Measurements from ENCODE around the gene PRKCD. TPM values are rescaled to one million over a fixed set of nuclear protein-coding genes. Genes with fewer than 3 reads are reported as not detected.

The PRKCD gene
- total and polyA plus RNA-seq, 9 of the 15 experiments (the other 6 are each of a cell fraction or from before 2014, with no cell fraction given), result 2.5 to 19.5 (median 6.1) TPM

DNA sequence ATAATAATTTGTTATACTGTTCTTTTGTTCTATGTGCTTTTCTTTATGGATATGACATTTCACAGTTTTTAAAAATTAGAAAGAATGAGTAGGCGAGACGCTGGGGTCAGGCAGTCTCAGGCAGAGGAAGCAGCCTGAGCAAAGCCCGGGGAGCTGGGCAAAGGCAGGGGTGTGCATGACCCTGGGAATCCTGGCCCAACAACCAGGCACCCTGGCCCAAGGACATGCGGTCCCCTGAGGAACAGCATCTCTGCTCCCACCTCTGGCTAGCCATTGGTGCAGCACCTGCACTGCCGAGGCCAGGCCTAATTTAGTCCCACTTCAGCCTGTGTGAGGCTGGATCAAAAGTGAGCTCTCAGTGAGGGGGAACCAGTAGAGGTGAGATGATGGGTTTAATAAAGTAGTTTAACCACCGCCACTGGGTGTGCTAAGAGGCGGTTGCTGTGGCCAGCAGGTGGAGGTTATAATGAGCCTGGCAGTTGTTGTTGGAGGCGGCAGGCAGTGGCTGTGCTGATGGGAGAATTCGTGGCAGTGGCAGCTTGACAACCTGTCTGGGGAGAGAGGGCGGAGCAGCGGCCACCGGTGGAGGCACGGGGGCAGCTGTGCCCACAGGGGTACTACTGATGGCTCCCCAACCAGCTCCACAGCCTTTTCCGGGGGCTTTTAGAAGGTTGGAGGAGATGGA lies 41.5 kb downstream of the PRKCD start:
- Histone ChIP-seq H3K27ac (ENCODE audit: extremely low read depth, low read depth, low read length) (no peak overlapping the region), H4K20me1 (replicated peaks; ENCODE audit: control insufficient read depth, insufficient read depth, low read length) (no peaks in the 10 kb centered on the region), H3K4me1 (replicated peaks in 1 of 2; ENCODE audit: control insufficient read depth in 2 of 2, insufficient read depth in 2 of 2, low read length in 2 of 2) (no peaks in the 10 kb centered on the region; a peak in 2 of 5 replicates), H3K36me3 (ENCODE audit: control insufficient read depth, insufficient read depth, low read length) (0 out of 3 replicates have a peak, but pooled peaks cover 2% of the 10 kb centered on the region), H3K79me2 (ENCODE audit: control insufficient read depth, insufficient read depth, low read length) (no peaks in the 10 kb centered on the region), H3K4me2 (ENCODE audit: insufficient read depth, low read length) (no peak overlapping the region), H3K9me1 (ENCODE audit: control insufficient read depth, insufficient read depth, low read length) (no peaks in the 10 kb centered on the region), H3K9me3 (replicated peaks; ENCODE audit: control insufficient read depth, insufficient read depth, low read depth, low read length) (no peaks in the 10 kb centered on the region), H2AFZ (ENCODE audit: low read depth, low read length) (no peak overlapping the region), H3K27me3 (ENCODE audit: control insufficient read depth in 2 of 2, insufficient read depth in 2 of 2, low read length in 2 of 2) (no peaks in the 10 kb centered on the region), H3K9ac (ENCODE audit: insufficient read depth in 1 of 2, low read depth in 2 of 2, low read length in 2 of 2) (no peak overlapping the region), H3K4me3 (no peak overlapping the region)
- 70% methylated on average over 13 of the region's 14 CpGs for WGBS (ENCODE audit: insufficient coverage, low coverage, missing lambda C conversion rate)
- no TSS peak for BruUV-seq (replicated peaks)
- ChIA-PET CTCF (ENCODE audit: low intra/inter-chr PET ratio) (no interaction called here), POLR2A (no interaction called here)
- ATAC-seq, result no peak
- no peak for DNase-seq (ENCODE audit: extremely low read depth in 1 of 4, low spot score in 3 of 4)
- intact Hi-C loops (cut with micrococcal nuclease) (no loop called here), in situ Hi-C loops (cut with MboI) (no loop called here)
- TF ChIP-seq, protein P1, sequence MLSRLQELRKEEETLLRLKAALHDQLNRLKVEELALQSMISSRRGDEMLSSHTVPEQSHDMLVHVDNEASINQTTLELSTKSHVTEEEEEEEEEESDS (CRISPR knock-in tag; IDR thresholded peaks at IDR 0.05), result no peak
- FAIRE-seq, result no peak

- no peaks in the 10 kb centered on the region for H3K27me3 ChIP-seq (ENCODE audit: control insufficient read depth in 2 of 2, insufficient read depth in 2 of 2, low read length in 2 of 2)
- in situ Hi-C loops (cut with MboI) (no loop called here), intact Hi-C loops (cut with micrococcal nuclease) (no loop called here)
- H3K9ac ChIP-seq (ENCODE audit: insufficient read depth in 1 of 2, low read depth in 2 of 2, low read length in 2 of 2), result no peak overlapping the region
- H3K9me3 ChIP-seq (replicated peaks; ENCODE audit: control insufficient read depth, insufficient read depth, low read depth, low read length), result no peaks in the 10 kb centered on the region; the same call in 1 of the 2 replicates
- POLR2A ChIA-PET, result interaction anchor here (0.6 to 0.7 kb wide), 3 partner anchors 12 to 462 kb away, joined by 3 read pairs; no protein-coding TSS in a partner anchor
- no peak overlapping the region for H3K27ac ChIP-seq (ENCODE audit: extremely low read depth, low read depth, low read length)
- H2AFZ ChIP-seq (ENCODE audit: low read depth, low read length), result no peak overlapping the region
- no peaks in the 10 kb centered on the region for H3K9me1 ChIP-seq (ENCODE audit: control insufficient read depth, insufficient read depth, low read length)
- CTCF ChIA-PET (ENCODE audit: low intra/inter-chr PET ratio), result no interaction called here
- no peaks in the 10 kb centered on the region for H3K79me2 ChIP-seq (ENCODE audit: control insufficient read depth, insufficient read depth, low read length)
- BruUV-seq (replicated peaks), result no TSS peak
- 50% methylated on average over 9 of the region's 9 CpGs for WGBS (ENCODE audit: insufficient coverage, low coverage, missing lambda C conversion rate)
- FAIRE-seq, result no peak
- ATAC-seq, result no peak
- H3K4me2 ChIP-seq (ENCODE audit: insufficient read depth, low read length), result no peak overlapping the region
- H4K20me1 ChIP-seq (replicated peaks; ENCODE audit: control insufficient read depth, insufficient read depth, low read length), result no peaks in the 10 kb centered on the region
- no peak overlapping the region for H3K4me3 ChIP-seq
- H3K4me1 ChIP-seq (replicated peaks in 1 of 2; ENCODE audit: control insufficient read depth in 2 of 2, insufficient read depth in 2 of 2, low read length in 2 of 2), result no peaks in the 10 kb centered on the region
- DNase-seq (ENCODE audit: extremely low read depth in 1 of 4, low spot score in 3 of 4), result no peak
- TF ChIP-seq, protein P2, sequence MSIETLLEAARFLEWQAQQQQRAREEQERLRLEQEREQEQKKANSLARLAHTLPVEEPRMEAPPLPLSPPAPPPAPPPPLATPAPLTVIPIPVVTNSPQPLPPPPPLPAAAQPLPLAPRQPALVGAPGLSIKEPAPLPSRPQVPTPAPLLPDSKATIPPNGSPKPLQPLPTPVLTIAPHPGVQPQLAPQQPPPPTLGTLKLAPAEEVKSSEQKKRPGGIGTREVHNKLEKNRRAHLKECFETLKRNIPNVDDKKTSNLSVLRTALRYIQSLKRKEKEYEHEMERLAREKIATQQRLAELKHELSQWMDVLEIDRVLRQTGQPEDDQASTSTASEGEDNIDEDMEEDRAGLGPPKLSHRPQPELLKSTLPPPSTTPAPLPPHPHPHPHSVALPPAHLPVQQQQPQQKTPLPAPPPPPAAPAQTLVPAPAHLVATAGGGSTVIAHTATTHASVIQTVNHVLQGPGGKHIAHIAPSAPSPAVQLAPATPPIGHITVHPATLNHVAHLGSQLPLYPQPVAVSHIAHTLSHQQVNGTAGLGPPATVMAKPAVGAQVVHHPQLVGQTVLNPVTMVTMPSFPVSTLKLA (conservative IDR thresholded peaks at IDR 0.05), result no peak
- no peak for TF ChIP-seq MXI1 (IDR thresholded peaks at IDR 0.05; ENCODE audit: low read depth, low read length)
- TF ChIP-seq TCF7L2 (IDR thresholded peaks at IDR 0.05; ENCODE audit: low read depth, low read length), result no peak
- TF ChIP-seq MTA3 (IDR thresholded peaks at IDR 0.05; ENCODE audit: borderline replicate concordance), result no peak
- no peak for TF ChIP-seq RFX7 (CRISPR knock-in tag; IDR thresholded peaks at IDR 0.05)
- no peak for TF ChIP-seq RBM25 (IDR thresholded peaks at IDR 0.05; ENCODE audit: low read depth, low read length, severe bottlenecking)
- TF ChIP-seq ZNF263 (CRISPR knock-in tag; IDR thresholded peaks at IDR 0.05; ENCODE audit: borderline replicate concordance), result no peak
- H3K36me3 ChIP-seq (ENCODE audit: control insufficient read depth, insufficient read depth, low read length), result no peaks in the 10 kb centered on the region
Measured at GRCh38 chr3:53211706-53212702, 51.0 kb downstream of the PRKCD start.
